ENCODE data around the gene DNLZ.

DNA sequence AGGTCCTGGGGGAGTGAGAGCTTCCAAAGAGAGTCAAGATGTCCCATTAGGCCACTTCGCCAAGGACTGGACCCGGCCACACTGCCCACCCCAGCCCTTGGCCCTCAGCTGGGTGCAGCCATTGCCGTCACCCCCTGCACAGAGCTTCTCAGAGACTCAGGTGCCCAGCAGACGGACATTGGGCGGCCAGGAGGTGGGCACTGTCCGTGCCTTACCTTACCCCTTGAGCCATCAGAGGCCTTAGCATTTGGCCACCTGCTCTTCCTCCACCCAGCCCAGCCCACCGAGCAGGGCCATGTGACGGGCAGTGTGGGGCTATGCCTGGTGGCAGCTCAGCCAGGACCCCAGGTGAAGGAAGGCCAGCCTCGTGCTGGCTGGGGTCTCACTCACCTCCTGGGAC is 3.3 kb upstream of the DNLZ start:
- no peak for TF ChIP-seq POLR2A (IDR thresholded peaks at IDR 0.05; ENCODE audit: low read depth, low read length)
- TF ChIP-seq POLR2AphosphoS5 (IDR thresholded peaks at IDR 0.05; ENCODE audit: low read depth, low read length): no peak

All from GM12892 (cell line).